NCI-H2196 treated with DMSO at 0.1 percent for 48 hours (cell line): Measurements from ENCODE around the gene KIAA1614.
"Not testable (repeated sequence)": the region's sequence is repeated elsewhere in the genome, so short reads cannot be mapped to it uniquely, and the experiment has no call there.

Experiments
- DNase-seq: peaks from one replicate; lab custom pipeline; 2025; ENCODE audit not compliant: unreplicated experiment; lab: John Stamatoyannopoulos, UW

KIAA1614 gene

GRCh38 chr1:180945151-180945550, 32.5 kb downstream of the KIAA1614 start:
- DNase-seq = no peak

- DNase-seq = no peak
Measured at GRCh38 chr1:180945551-180945950, 32.9 kb downstream of the KIAA1614 start.

- no peak for DNase-seq
Measured at GRCh38 chr1:180946056-180946455, 33.4 kb downstream of the KIAA1614 start.

- no peak for DNase-seq
Measured at GRCh38 chr1:180946541-180947498, 34.1 kb downstream of the KIAA1614 start.

GRCh38 chr1:180947499-180947885, 34.8 kb downstream of the KIAA1614 start:
- no peak for DNase-seq

GRCh38 chr1:180947901-180948640, 35.4 kb downstream of the KIAA1614 start:
- DNase-seq = no peak

- DNase-seq = no peak
Measured at GRCh38 chr1:180948641-180949615, 36.2 kb downstream of the KIAA1614 start.

GRCh38 chr1:180949616-180950000, 36.9 kb downstream of the KIAA1614 start:
- no peak for DNase-seq

GRCh38 chr1:180950321-180950720, 37.6 kb downstream of the KIAA1614 start:
- no peak for DNase-seq

GRCh38 chr1:180951186-180951745, 38.6 kb downstream of the KIAA1614 start:
- no peak for DNase-seq

GRCh38 chr1:180951836-180952656, 39.3 kb downstream of the KIAA1614 start:
- DNase-seq = no peak

- no peak for DNase-seq
Measured at GRCh38 chr1:180952657-180953013, 39.9 kb downstream of the KIAA1614 start.

- DNase-seq = peak; percentile 38
Measured at GRCh38 chr1:180953291-180954004, 40.8 kb downstream of the KIAA1614 start.

GRCh38 chr1:180954005-180954800, 41.5 kb downstream of the KIAA1614 start:
- no peak for DNase-seq

- DNase-seq = no peak
Measured at GRCh38 chr1:180954801-180955165, 42.1 kb downstream of the KIAA1614 start.

GRCh38 chr1:180956028-180956640, 43.4 kb downstream of the KIAA1614 start:
- peak; percentile 85 for DNase-seq

- DNase-seq = not testable (repeated sequence)
Measured at GRCh38 chr1:180959620-180960019, 46.9 kb downstream of the KIAA1614 start.

GRCh38 chr1:180961622-180962021, 48.9 kb downstream of the KIAA1614 start:
- DNase-seq = no peak
